AG08395 (cell line): Measurements from ENCODE around the gene HMGCLL1.

ENCODE experiments used
- DNase-seq: peaks from one replicate; pipeline ENCODE4 v3.0.0; 2012; ENCODE audit warnings: mixed read lengths, low spot score

HMGCLL1 gene

DNA sequence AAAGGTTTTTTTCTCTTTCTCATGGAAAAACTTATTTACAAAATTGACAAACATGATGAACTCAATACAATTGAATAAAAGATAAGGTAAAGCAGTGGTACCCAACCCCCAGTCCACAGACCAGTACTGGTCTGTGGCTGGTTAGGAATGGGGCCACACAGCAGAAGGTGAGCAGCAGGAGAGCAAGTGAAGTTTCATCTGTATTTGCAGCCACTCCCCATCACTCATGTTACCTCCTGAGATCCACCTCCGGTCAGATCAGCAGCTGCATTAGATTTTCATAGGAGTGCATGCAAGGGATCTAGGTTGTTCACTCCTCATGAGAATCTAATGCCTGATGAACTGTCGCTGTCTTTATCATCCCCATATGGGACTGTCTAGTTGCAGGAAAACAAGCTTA, 47.5 kb downstream of the HMGCLL1 start:
- DNase-seq = no peak

DNA sequence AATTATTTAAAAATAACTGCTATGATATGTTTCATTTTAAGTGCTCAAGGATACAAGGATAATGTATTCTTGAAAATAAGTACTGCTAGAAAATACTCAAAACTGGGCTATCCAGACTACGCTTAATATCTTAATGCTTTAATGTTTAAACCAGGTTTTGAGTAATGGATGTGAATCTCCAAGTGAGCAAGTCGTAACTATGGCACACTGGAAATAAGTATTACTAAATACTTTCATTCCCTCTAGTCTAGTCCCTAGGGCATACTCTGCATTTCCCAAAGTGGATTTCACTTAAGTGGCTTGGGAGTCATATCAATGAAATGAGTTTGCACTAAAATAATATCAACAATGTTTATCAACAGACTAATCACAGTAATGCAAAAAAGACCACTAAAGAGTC, 48.1 kb downstream of the HMGCLL1 start:
- no peak for DNase-seq

DNA sequence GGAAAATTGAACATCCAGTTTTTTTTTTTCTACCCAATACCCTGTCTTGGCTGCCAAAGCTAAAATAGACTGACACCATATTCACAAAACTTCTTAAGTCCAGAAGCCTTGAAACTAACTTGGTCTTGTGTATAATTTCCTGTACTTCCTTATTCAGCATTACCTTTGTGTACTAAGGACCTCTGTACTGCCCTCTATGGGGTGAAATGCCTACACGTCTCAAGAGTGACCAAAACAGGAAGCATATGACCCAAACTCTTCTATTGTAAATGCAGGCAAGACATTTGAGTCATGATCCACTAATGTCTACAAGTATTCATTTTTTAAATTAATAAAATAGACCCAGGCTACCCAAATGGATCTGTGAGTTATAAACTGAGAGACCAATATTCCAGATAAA, 50.4 kb downstream of the HMGCLL1 start:
- peak; percentile 4 for DNase-seq

DNA sequence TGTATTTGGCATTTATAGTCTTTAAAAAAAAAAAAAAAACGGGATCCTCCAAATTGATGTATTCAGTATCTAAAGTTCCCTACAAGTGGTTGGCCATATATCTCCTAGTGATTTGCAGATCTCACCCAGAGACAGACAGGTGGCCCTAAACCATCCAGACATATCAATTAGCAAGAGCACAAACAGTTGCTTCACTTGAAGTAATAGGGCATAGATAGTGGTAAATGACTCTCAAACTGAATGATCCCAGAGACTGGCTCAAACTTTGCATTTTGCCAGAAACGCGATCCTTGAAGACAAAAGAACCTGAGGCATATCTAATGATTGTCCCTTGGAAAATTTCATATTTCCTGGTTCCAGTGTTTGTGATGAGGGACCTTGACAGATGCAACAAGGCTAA, 54.6 kb downstream of the HMGCLL1 start:
- DNase-seq = no peak

DNA sequence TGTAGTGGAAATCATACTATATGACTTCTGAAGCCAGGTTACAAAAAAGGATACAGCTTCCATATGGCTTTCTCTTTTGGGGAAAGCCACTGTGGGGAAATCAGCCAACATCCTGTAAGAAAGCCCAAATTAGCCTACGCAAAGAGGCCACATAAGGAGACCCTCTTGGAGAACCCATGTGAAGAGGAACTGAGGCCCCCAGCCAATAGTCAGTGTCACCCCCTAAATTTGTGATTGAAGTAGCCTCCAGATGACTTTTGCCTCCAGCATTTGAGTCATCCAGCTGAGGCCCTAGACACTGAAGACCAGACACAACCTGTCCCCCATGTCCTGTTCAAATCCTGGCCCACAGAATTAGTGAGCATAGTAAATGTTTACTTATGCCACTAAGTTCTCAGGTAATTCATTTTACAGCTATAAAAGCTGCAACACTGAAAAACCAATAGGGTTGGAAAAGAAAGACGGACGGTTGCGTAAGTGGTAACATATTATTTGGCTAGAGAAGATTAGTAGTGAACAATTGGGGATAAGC, 60.4 kb downstream of the HMGCLL1 start:
- DNase-seq = no peak

DNA sequence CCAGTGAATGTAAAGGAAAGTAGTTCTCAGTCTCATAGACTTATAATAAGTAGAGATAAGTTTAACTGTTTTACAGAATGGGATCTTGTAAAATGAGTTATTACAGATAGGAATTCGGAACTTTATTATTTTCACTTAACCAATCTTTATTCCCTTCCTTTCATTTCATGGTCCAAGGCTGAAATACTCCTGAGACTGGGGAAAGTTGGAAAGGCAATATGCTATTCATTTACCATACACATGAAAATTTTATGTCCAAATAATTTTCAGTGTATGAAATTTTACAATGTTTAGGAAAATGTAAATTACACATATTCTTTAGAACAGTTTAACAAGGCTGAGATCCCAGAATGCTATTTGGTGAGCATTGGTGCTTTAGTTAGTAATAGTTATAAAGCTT, 62.3 kb downstream of the HMGCLL1 start:
- DNase-seq = no peak

DNA sequence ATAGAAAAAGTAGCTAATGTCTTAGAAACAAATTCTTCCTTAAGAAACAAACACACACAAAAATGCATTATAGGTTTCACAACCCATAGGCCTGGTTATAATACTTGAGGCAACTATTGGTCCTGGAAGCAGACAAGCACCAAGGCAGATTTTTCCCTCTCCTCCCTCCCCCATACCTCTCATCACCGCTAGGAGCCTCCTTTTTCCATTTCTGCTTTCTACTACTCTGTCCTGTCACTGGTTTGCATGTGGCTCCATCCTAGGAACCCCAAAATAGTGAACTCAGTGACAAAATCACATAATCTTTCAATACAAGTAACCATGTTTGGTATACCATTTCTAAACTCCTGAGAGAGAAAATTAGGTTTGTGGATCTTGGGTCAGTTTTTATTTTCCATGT, 66.1 kb downstream of the HMGCLL1 start:
- DNase-seq = no peak

DNA sequence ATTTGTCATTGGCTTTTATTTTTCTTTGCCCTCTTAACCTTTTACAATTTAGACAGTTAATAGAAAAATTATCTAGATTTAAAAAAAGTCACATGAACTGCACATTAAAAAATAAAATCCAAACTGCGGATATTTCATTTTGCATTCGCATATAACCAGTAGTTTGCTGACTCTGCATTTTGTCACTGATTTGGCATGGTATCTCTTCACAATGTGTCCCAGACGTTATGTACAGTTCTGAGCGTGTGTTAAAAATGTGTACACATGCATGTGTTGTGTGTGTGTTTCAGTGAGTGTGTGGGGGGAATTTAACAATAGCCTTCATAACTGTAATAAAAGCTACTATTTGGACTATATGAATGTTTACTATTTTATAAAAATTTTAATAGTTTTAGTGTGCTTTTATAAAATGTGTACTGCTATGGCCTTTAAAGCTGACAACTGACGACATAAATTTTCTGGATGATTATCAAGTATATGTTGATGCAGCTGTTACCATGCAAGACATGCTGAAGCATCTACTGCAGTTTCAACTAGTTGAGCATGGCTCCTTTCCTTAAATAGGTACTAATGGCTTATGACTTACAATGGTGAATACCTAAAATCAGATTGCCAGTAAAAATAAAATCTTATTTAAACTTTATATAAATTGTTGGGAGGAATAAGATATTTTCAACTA, 67.7 kb downstream of the HMGCLL1 start:
- DNase-seq = no peak

DNA sequence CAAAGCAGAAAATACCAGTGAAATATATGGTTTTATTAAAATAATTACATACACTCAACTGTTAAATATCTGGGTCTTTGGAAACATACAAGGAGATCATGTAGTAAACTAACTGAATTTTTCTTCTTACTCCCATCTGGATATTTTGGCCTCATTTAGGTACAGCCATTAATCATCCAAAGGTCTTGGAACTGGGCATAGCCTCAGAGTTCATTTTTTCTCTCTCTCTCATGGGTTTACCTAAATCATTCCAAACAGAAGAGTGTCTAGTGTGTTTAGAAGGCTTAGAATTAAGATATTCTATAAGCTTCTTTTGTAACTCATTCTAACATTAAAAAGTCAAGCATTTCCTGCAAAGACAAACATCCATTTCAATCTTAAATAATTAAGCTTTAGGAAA, 79.4 kb downstream of the HMGCLL1 start:
- DNase-seq = no peak

DNA sequence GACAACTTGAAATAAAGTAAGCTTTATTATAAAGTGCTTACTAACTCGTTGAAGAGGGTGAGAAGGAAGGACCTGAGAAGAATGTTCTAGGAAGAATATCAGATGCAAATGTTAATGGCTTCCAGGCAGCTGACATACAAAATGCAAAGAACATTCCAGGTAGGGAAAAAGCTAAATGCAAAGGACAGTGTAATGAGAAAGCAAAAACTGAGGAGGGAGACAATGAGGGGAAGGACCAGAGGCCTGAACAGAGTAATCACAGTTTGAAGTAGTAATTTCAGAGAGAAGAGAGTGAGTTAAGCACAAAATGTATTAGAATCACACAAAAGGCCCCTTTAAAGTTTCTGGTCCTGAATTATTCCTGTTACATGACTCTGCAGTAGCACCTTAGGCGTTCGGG, 81.3 kb downstream of the HMGCLL1 start:
- DNase-seq = no peak

DNA sequence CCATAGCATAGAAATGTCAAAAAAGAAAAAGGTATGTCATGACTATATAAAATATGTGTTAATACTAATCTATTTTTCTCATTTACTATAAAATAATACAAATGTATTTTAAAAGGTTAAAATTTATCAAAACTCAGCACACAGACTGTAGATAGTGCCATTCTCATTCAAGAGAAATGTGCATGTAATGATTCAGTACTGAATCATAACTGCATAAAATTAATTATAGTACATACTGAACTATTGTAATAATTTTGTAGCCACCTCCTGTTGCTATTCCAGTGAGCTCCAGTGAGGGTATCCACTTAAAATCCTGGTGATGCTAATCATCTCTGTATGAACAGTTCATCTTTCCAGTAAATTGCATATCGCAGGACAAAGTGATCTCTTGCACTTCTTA, 82.8 kb downstream of the HMGCLL1 start:
- DNase-seq = no peak

DNA sequence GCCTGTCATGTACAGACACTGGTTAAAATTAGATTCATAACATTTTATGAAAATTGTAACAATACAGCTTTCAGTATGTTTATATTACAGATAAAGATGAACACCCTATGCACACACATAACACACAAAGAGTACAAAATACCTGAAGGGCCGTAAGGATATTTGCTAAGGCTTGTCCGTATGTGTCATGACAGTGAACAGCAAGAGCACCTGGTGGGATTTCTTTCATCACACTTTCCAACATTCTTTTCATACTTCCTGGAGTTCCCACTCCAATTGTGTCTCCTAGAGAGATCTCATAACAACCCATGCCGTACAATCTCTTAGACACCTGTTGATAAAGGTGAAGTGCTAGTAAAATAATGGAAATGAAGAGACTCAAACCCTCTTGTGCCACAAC, 83.7 kb downstream of the HMGCLL1 start:
- no peak for DNase-seq

DNA sequence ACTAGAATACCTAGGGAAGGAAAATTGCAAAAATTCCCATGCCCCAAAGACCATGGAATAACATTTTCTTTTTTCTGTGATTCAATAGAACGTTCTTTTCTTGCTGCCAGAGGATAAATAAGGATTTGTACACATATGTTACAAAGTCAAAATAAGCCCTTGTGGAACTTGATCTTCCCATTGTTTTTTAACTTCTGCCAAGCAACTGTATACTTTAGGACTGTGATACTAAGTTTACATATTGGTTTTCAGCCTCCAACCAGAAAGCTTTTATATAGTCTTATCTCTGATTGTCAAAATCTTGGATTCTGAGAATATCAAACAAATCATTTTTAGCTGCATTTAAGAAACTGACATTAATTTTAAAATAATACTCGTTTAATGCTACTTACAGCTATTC, 84.6 kb downstream of the HMGCLL1 start:
- no peak for DNase-seq

DNA sequence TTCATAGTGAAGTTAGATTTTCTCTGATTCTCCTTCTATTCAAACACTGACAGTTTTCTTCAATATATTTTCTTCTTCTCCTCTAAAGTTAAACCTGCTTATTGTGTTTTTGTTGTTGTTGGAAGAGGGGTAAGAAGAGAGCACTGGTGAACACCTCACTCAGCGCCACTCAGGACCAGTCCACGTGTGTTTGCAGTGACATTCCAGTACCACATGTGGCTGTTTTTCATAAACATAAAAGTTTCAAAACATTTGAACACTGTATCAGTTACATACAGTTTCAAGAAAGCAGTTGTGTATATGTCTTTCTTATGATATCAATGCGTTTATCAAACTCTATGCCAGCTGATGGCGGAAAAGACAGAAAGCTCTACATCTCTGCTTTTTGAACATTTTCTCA, 86.7 kb downstream of the HMGCLL1 start:
- DNase-seq = no peak

DNA sequence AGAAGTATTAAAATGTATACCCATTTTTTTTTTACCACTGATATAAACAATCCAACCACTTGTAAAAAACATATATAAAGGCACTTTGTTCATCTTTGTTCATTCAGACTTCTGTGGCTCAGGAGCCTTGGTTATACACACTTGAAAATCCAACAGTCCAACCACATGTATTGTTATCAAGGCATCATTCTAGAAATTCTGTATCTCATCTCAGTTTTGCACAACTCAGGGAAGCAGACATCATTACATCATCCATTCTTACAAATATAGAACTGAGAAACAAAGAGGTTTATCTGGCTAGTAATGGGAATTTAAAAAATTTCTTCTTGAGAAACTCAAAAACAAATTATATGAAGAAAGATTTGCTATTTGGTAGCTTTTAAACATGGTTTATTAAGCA, 88.1 kb downstream of the HMGCLL1 start:
- no peak for DNase-seq

DNA sequence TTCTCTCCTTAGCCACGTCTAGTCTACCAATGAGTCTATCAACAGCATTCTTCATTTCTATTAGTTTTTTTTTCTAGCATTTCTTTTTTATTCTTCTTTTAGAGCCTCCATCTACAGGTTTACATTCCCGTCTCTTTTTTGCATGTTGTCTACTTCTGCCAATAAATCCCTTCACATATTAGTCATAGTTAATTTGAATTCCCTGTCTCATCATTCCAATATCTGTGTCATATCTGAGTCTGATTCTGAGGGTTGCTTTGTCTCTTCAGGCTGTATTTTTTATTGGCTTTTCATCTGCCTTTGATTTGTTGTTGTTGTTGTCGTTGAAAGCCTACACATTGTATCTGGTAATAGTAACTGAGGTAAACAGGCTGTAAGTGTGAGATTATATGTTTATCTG, 104.6 kb downstream of the HMGCLL1 start:
- no peak for DNase-seq

DNA sequence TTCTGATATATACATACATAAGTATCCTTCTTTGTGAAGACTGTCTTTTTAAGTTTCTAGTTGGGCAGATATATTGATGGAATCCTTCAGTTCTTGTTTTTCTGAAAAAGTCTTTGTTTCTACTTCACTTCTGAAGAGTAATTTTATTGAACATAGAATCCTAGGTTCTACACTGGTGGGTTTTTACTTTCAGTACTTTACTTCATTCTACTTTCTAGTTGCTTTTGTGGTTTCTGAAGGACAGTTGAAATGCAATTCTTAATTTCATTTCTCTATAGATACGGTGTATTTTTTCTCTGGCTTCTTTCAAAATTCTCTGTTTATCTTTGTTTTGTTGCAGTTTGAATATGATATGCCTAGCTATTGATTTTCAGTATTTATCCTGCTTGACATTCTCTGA, 105.3 kb downstream of the HMGCLL1 start:
- DNase-seq = no peak

DNA sequence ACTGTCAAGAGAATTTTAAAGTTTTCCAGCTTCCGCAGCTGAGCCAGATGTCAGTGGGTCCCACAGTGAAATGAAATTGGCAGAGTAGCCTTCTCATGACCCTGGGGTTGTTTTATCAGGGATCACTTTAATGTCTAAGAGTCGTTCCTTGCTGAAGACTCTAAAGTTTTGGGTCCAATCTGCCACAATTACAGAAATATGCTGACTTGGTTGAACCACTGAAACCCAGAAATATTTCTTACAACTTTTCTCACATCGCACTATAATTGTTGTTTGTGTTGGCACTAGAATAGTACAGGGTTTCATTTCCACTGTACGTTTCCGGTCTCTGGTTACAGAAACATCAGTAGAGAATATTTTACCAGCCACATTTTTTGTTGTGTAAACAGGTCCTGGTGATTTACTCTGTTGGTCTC, 109.0 kb downstream of the HMGCLL1 start:
- no peak for DNase-seq

DNA sequence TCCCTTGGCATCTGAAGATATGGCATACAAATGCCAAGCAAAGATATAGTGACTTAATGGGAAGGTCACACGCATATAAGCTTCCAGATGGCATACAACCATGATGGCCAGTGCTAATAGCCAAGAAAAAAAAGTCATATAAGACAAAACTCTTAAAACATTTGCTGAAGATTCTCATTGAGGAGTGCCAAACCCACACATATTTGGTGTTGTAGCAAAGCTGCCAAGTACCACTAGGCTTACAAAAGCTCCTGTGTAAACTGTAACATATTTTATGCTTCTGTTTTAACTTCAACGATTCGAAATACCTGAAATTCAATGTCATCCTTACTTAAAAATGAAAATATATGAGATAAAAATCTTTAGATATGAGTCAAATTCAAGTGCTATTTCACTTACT, 123.0 kb downstream of the HMGCLL1 start:
- DNase-seq = no peak

DNA sequence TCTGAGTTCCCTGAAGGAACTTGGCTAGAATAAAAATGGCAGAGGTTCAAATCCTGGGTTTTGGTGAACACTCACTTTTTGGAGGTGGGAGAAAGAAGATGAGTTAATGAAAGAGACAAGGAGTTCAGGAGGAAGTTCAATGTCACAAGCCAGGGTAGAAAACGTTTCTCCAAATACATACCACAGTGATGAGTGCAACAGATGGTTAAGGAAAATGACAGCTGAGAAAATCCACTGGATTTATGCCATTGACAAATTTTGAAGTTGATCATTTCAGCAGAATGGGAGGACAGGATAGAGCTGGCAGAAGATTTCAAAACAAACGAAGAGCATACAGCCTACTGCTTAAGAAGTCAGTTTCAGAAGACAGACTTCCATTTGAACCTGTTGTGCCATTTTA, 129.0 kb downstream of the HMGCLL1 start:
- DNase-seq = no peak

DNA sequence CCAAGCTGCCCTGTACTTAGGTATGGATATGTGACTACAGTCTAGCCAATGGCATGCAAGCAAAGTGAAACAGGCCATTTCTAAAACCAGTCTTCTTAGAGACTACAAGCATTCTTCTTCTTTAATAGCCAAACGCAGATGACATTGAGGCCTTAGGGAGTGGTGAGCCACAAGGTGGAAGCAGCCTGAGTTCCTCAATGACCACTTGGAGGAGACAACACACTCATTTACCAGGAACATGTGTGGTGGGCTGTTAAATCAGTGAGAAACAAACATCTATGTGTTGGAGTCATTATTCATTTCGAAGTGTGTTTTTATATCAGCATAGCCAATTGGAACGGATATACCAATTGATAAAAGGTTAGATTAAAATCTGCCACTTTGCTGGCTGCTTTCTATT, 129.8 kb downstream of the HMGCLL1 start:
- no peak for DNase-seq

DNA sequence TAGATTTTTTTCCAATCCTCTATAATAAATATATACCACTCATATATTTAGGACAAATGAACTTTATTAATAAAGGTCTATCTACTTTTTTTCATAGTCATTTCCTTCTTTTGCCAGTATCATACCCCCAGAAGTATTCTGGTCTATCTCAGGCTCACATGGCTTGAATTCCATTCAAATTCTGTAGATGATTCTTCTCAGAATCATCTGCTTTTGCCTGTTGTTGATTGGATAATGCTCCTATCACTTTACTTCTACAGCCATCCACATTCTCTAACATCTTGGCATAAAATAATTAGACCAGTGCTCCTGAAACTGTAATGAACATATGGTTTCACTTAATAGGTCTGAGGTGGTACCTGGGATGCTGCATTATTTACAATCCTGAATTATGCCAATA, 130.5 kb downstream of the HMGCLL1 start:
- peak; percentile 6 for DNase-seq

DNA sequence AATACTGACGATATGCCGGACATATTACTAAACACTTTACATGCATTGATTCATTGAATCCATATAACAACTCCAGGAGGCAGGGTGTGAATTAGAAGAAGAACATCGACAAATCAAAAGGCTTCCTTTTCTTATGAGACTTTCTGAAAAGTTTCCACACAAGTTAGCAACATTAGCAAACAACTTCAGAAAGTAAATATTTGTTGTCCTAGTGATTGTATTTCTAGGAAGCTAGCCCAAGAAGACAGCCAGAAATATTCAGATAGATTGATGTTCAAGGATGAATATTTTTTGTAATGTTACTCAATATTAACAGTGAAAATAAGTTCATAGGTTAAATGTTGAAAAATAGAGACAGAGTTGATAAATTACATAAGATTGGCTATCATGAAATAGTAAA, 131.1 kb downstream of the HMGCLL1 start:
- DNase-seq = no peak

DNA sequence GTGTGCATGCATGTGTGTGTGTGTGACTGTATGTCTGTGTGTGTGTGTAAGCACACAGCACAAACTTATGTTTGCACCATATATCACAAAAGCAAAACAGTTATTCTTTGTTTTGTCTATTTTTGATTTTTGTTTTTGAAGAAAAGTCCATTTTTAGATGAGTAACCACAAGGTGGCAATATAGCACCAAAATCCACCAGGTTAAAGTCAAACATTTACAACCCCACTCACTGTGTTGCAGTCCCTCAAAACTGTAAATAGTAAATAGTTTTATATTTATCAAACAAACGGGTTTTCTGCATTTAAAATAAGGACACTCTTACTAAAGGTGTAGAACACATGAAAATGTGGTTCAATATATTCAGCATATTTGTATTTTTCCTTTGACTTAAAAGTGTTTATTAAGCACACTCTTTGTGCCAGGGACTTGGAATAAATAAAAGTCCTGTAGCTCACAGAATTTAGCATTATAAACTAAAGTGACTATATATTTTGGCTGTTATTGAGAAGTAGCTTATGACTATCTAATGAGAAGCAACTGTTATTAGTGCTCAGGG, 133.3 kb downstream of the HMGCLL1 start:
- peak; percentile 29 for DNase-seq
